ENCODE data around the gene INPP5A. TPM values are rescaled to one million over a fixed set of nuclear protein-coding genes. Genes with fewer than 3 reads are reported as not detected.
"Not testable (repeated sequence)": the region's sequence is repeated elsewhere in the genome, so short reads cannot be mapped to it uniquely, and the experiment has no call there.

INPP5A gene
- total RNA-seq, 1 donor = 15.9 TPM

- DNase-seq (ENCODE audit: low read depth in 2 of 3, low spot score in 2 of 3) = no peak
Measured at GRCh38 chr10:132591166-132591971, 53.8 kb downstream of the INPP5A start.

- DNase-seq (ENCODE audit: low read depth in 2 of 3, low spot score in 2 of 3) = no peak
Measured at GRCh38 chr10:132592790-132593383, 55.3 kb downstream of the INPP5A start.

- DNase-seq (ENCODE audit: low read depth in 2 of 3, low spot score in 2 of 3) = peak in 2 of 3 donors; percentile 60 to 74
Measured at GRCh38 chr10:132593389-132593788, 55.8 kb downstream of the INPP5A start.

GRCh38 chr10:132593900-132594876 lies 56.6 kb downstream of the INPP5A start:
- no peak for DNase-seq (ENCODE audit: low read depth in 2 of 3, low spot score in 2 of 3)

GRCh38 chr10:132595021-132595420 lies 57.4 kb downstream of the INPP5A start:
- no peak for DNase-seq (ENCODE audit: low read depth in 2 of 3, low spot score in 2 of 3)

GRCh38 chr10:132595854-132596253 lies 58.3 kb downstream of the INPP5A start:
- DNase-seq (ENCODE audit: low read depth in 2 of 3, low spot score in 2 of 3) = no peak

- no peak for DNase-seq (ENCODE audit: low read depth in 2 of 3, low spot score in 2 of 3)
Measured at GRCh38 chr10:132596742-132597279, 59.2 kb downstream of the INPP5A start.

GRCh38 chr10:132597654-132598053 lies 60.1 kb downstream of the INPP5A start:
- DNase-seq (ENCODE audit: low read depth in 2 of 3, low spot score in 2 of 3) = no peak

- not testable (repeated sequence) for DNase-seq (ENCODE audit: low read depth in 2 of 3, low spot score in 2 of 3)
Measured at GRCh38 chr10:132599023-132599618, 61.5 kb downstream of the INPP5A start.

- DNase-seq (ENCODE audit: low read depth in 2 of 3, low spot score in 2 of 3) = no peak
Measured at GRCh38 chr10:132599732-132600131, 62.1 kb downstream of the INPP5A start.

GRCh38 chr10:132600416-132600815 lies 62.8 kb downstream of the INPP5A start:
- DNase-seq (ENCODE audit: low read depth in 2 of 3, low spot score in 2 of 3) = no peak

GRCh38 chr10:132601567-132601966 lies 64.0 kb downstream of the INPP5A start:
- DNase-seq (ENCODE audit: low read depth in 2 of 3, low spot score in 2 of 3) = no peak

GRCh38 chr10:132602614-132603013 lies 65.0 kb downstream of the INPP5A start:
- no peak for DNase-seq (ENCODE audit: low read depth in 2 of 3, low spot score in 2 of 3)

GRCh38 chr10:132603851-132604533 lies 66.4 kb downstream of the INPP5A start:
- no peak for DNase-seq (ENCODE audit: low read depth in 2 of 3, low spot score in 2 of 3)

GRCh38 chr10:132604686-132605085 lies 67.1 kb downstream of the INPP5A start:
- no peak for DNase-seq (ENCODE audit: low read depth in 2 of 3, low spot score in 2 of 3)

GRCh38 chr10:132605390-132605789 lies 67.8 kb downstream of the INPP5A start:
- no peak for DNase-seq (ENCODE audit: low read depth in 2 of 3, low spot score in 2 of 3)

- DNase-seq (ENCODE audit: low read depth in 2 of 3, low spot score in 2 of 3) = no peak
Measured at GRCh38 chr10:132606031-132606491, 68.5 kb downstream of the INPP5A start.

- no peak for DNase-seq (ENCODE audit: low read depth in 2 of 3, low spot score in 2 of 3)
Measured at GRCh38 chr10:132606536-132607316, 69.1 kb downstream of the INPP5A start.

- DNase-seq (ENCODE audit: low read depth in 2 of 3, low spot score in 2 of 3) = no peak
Measured at GRCh38 chr10:132607491-132607890, 69.9 kb downstream of the INPP5A start.
